H7 (cell line): ENCODE data around the gene PRR5L. TPM values are rescaled to one million over a fixed set of nuclear protein-coding genes. Genes with fewer than 3 reads are reported as not detected.

Experiments used
- DNase-seq: peaks from one replicate; pipeline ENCODE4 v3.0.0; 2012
- H3K27me3 ChIP-seq: 2 replicates; pipeline ENCODE4 v1.6.0; 2011; ENCODE audit warnings: mild to moderate bottlenecking, low read length; ENCODE audit not compliant: control insufficient read depth, insufficient read depth
- H3K36me3 ChIP-seq: replicated peaks from 2 replicates; pipeline ENCODE4 v1.5.1; 2011; ENCODE audit warnings: low read length; ENCODE audit not compliant: control insufficient read depth, insufficient read depth
- H3K4me3 ChIP-seq: 2 replicates; pipeline ENCODE4 v1.5.1; 2011; ENCODE audit warnings: low read depth, mild to moderate bottlenecking, control low read depth, low read length, moderate library complexity; ENCODE audit not compliant: insufficient read depth
- total RNA-seq: library from RNA; depleted of rRNA; stranded (reverse); fragments of >200 nt; shearing (Covaris generic); gene quantifications from 2 replicates; pipeline ENCODE4 v1.2.3, GENCODE V29; 2014

Gene PRR5L
- total RNA-seq, 1 experiment from 2014 or later, result 5.8 TPM

- no peaks in the 10 kb centered on the region for H3K36me3 ChIP-seq
- DNase-seq, result no peak
- H3K27me3 ChIP-seq, result no peaks in the 10 kb centered on the region
- no peak overlapping the region for H3K4me3 ChIP-seq
Measured at GRCh38 chr11:36395978-36396736, 100.1 kb downstream of the PRR5L start.

- H3K36me3 ChIP-seq, result no peaks in the 10 kb centered on the region
Measured at GRCh38 chr11:36398231-36398953, 102.3 kb downstream of the PRR5L start.

GRCh38 chr11:36399236-36399635, 103.1 kb downstream of the PRR5L start:
- Histone ChIP-seq H3K4me3 (no peak overlapping the region), H3K36me3 (no peaks in the 10 kb centered on the region), H3K27me3 (no peaks in the 10 kb centered on the region)
- no peak for DNase-seq

More at GRCh38 chr11:36398231-36398953, 102.3 kb downstream of the PRR5L start:
- Histone ChIP-seq H3K4me3 (no peak overlapping the region), H3K27me3 (no peaks in the 10 kb centered on the region)
- no peak for DNase-seq

- Histone ChIP-seq H3K4me3 (no peak overlapping the region), H3K36me3 (no peaks in the 10 kb centered on the region), H3K27me3 (no peaks in the 10 kb centered on the region)
- no peak for DNase-seq
Measured at GRCh38 chr11:36399745-36400144, 103.7 kb downstream of the PRR5L start.

GRCh38 chr11:36400766-36401455, 104.8 kb downstream of the PRR5L start:
- Histone ChIP-seq H3K27me3 (no peaks in the 10 kb centered on the region), H3K4me3 (no peak overlapping the region), H3K36me3 (no peaks in the 10 kb centered on the region)
- DNase-seq, result no peak

- H3K36me3 ChIP-seq, result no peaks in the 10 kb centered on the region
Measured at GRCh38 chr11:36402568-36403170, 106.6 kb downstream of the PRR5L start.

GRCh38 chr11:36403661-36404060, 107.6 kb downstream of the PRR5L start:
- Histone ChIP-seq H3K4me3 (no peak overlapping the region), H3K27me3 (no peaks in the 10 kb centered on the region), H3K36me3 (no peaks in the 10 kb centered on the region)
- DNase-seq, result no peak

More at GRCh38 chr11:36402568-36403170, 106.6 kb downstream of the PRR5L start:
- no peaks in the 10 kb centered on the region for H3K27me3 ChIP-seq
- no peak for DNase-seq
- H3K4me3 ChIP-seq, result no peak overlapping the region

GRCh38 chr11:36404831-36405230, 108.7 kb downstream of the PRR5L start:
- no peak for DNase-seq
- H3K36me3 ChIP-seq, result no peaks in the 10 kb centered on the region

GRCh38 chr11:36405585-36406367, 109.7 kb downstream of the PRR5L start:
- Histone ChIP-seq H3K4me3 (no peak overlapping the region), H3K27me3 (no peaks in the 10 kb centered on the region), H3K36me3 (no peaks in the 10 kb centered on the region)
- no peak for DNase-seq

More at GRCh38 chr11:36404831-36405230, 108.7 kb downstream of the PRR5L start:
- Histone ChIP-seq H3K4me3 (no peak overlapping the region), H3K27me3 (no peaks in the 10 kb centered on the region)

- Histone ChIP-seq H3K36me3 (no peaks in the 10 kb centered on the region), H3K4me3 (no peak overlapping the region), H3K27me3 (no peaks in the 10 kb centered on the region)
- DNase-seq, result no peak
Measured at GRCh38 chr11:36407356-36407755, 111.3 kb downstream of the PRR5L start.

GRCh38 chr11:36408498-36409136, 112.5 kb downstream of the PRR5L start:
- no peak for DNase-seq
- Histone ChIP-seq H3K27me3 (no peaks in the 10 kb centered on the region), H3K36me3 (no peaks in the 10 kb centered on the region), H3K4me3 (no peak overlapping the region)

GRCh38 chr11:36409152-36409816, 113.2 kb downstream of the PRR5L start:
- no peak for DNase-seq
- Histone ChIP-seq H3K27me3 (no peaks in the 10 kb centered on the region), H3K36me3 (no peaks in the 10 kb centered on the region), H3K4me3 (no peak overlapping the region)

- Histone ChIP-seq H3K4me3 (no peak overlapping the region), H3K36me3 (no peaks in the 10 kb centered on the region), H3K27me3 (no peaks in the 10 kb centered on the region)
- DNase-seq, result no peak
Measured at GRCh38 chr11:36411202-36411640, 115.1 kb downstream of the PRR5L start.
